Aorta (tissue), 5 donors: ENCODE measurements around the gene AKAP6. TPM values are rescaled to one million over a fixed set of nuclear protein-coding genes. Genes with fewer than 3 reads are reported as not detected.

Source experiments
- ATAC-seq: fragments of 200-7000 bp; cut with Tn5 transposase; one replicate; pipeline ENCODE4 v1.9.1; 2022; ENCODE audit warnings: moderate library complexity; ENCODE audit not compliant: low FRiP score
- DNase-seq, 2 donors: peaks; one replicate each; pipeline ENCODE4 v3.0.0-alpha.2; 2020
- H3K27ac ChIP-seq, 2 donors: one replicate each; pipeline ENCODE4 v1.5.1; 2013; ENCODE audit warnings: low read length in 2 of 2, mild to moderate bottlenecking in 2 of 2, moderate library complexity in 2 of 2, control low read depth in 1 of 2, inconsistent platforms in 1 of 2, low read depth in 1 of 2
- H3K27me3 ChIP-seq, 2 donors: one replicate each; pipeline ENCODE4 v1.6.1; 2013; ENCODE audit warnings: control low read depth in 1 of 2, low read length in 1 of 2, mild to moderate bottlenecking in 1 of 2, moderate library complexity in 1 of 2; ENCODE audit not compliant: insufficient read depth in 2 of 2, control insufficient read depth in 1 of 2
- H3K36me3 ChIP-seq, 2 donors: one replicate each; pipeline ENCODE4 v1.6.1; 2013; ENCODE audit warnings: control low read depth in 1 of 2, low read length in 1 of 2, mild to moderate bottlenecking in 1 of 2; ENCODE audit not compliant: insufficient read depth in 2 of 2, control insufficient read depth in 1 of 2
- H3K4me1 ChIP-seq, 2 donors: one replicate each; pipeline ENCODE4 v1.6.1; 2013; ENCODE audit warnings: low read length in 2 of 2, control low read depth in 1 of 2, mild to moderate bottlenecking in 1 of 2, moderate library complexity in 1 of 2; ENCODE audit not compliant: insufficient read depth in 2 of 2, control insufficient read depth in 1 of 2
- H3K4me3 ChIP-seq, 2 donors: one replicate each; pipeline ENCODE4 v1.5.1; 2013; ENCODE audit warnings: low read length in 2 of 2, control low read depth in 1 of 2, mild to moderate bottlenecking in 1 of 2
- H3K9me3 ChIP-seq: one replicate; pipeline ENCODE4 v1.6.1; 2013; ENCODE audit warnings: mild to moderate bottlenecking, low read length; ENCODE audit not compliant: control insufficient read depth
- WGBS, 2 donors: extraction: QIAGEN DNeasy Blood & Tissue Kit; methylation state at CpG; one replicate each; pipeline ENCODE4 v1.1.7; 2013; 5-methylcytosine and 5-hydroxymethylcytosine counted together
- intact Hi-C, 2 donors: fragments of 100-400 bp; cut with DNase I; formaldehyde crosslinking; loops; one replicate each; pipeline versions ENCODE4 v1.14.2 to v1.15.0; 2022
- polyA plus RNA-seq, 2 donors: library from polyadenylated mRNA; stranded (reverse); fragments of 200-250 nt; gene quantifications; one replicate each; pipeline ENCODE4 v1.2.3, GENCODE V29; 2013
- total RNA-seq, 2 donors: library from RNA; stranded (reverse); fragmentation: NEBNext Ultra II Directional; extraction: Animal tissue kit (Norgen Biotek cat#: 25700); gene quantifications; one replicate each; pipeline ENCODE4 v1.2.1, GENCODE V29; 2021
- donor health status: healthy with polysubstance abuse.
- donor health status: Bipolar disorder and iron deficiency.
- donor health status: DM: no; HTN: no; CAD: no.
- donor health status: DM: no; HTN: no; CAD: no.
- donor health status: DM: yes; HTN: yes; CAD: no.

Gene AKAP6
- total and polyA plus RNA-seq, 4 donors, result 7.4 to 211 (median 46.6) TPM

GRCh38 chr14:32468955-32469354 is 139.9 kb downstream of the AKAP6 start:
- peaks cover 6 to 21% of the 10 kb centered on the region in 2 donors for H3K4me1 ChIP-seq
- ATAC-seq (peak; percentile 65), DNase-seq (no peak)
- no peaks in the 10 kb centered on the region for H3K27me3 ChIP-seq
- no peak overlapping the region for H3K4me3 ChIP-seq
- WGBS, 2 donors, result 1 to 2% methylated on average over 2 of the region's 2 CpGs
- H3K27ac ChIP-seq, result peak overlapping the region in 1 of 2 donors; percentile 12
- H3K36me3 ChIP-seq, result no peaks in the 10 kb centered on the region
- no peaks in the 10 kb centered on the region for H3K9me3 ChIP-seq
- intact Hi-C loops, result loop anchor here (2.0 to 5.0 kb wide), 2 partner anchors 212 to 392 kb away; partner anchors contain the start of gene ARHGAP5 (in 1 of the 2)

- DNase-seq (no peak), ATAC-seq (no peak)
- no peak overlapping the region for H3K4me3 ChIP-seq
- H3K4me1 ChIP-seq, result peaks cover 6 to 21% of the 10 kb centered on the region in 2 donors
- intact Hi-C loops, result loop anchor here (2.0 to 5.0 kb wide), 5 partner anchors 37 to 393 kb away; partner anchors contain the start of gene ARHGAP5 (in 1 of the 2)
- no peaks in the 10 kb centered on the region for H3K27me3 ChIP-seq
- H3K27ac ChIP-seq, result peak overlapping the region in 1 of 2 donors; percentile 51
- H3K36me3 ChIP-seq, result no peaks in the 10 kb centered on the region
- WGBS, 2 donors, result 8 to 11% methylated on average over 5 of the region's 5 CpGs
- no peaks in the 10 kb centered on the region for H3K9me3 ChIP-seq
Observed at GRCh38 chr14:32469388-32470160, 140.5 kb downstream of the AKAP6 start.

- Histone ChIP-seq H3K27me3 (no peaks in the 10 kb centered on the region), H3K36me3 (no peaks in the 10 kb centered on the region), H3K27ac (peak overlapping the region in 1 of 2 donors; percentile 63), H3K9me3 (no peaks in the 10 kb centered on the region), H3K4me3 (no peak overlapping the region), H3K4me1 (peaks cover 6 to 21% of the 10 kb centered on the region in 2 donors)
- 32 to 37% methylated on average over 4 of the region's 4 CpGs for WGBS, 2 donors
- ATAC-seq (no peak), DNase-seq (no peak)
- intact Hi-C loops, result loop anchor here (5.0 kb wide), 4 partner anchors 38 to 213 kb away; no protein-coding TSS in a partner anchor
Observed at GRCh38 chr14:32470161-32470715, 141.1 kb downstream of the AKAP6 start.

DNA sequence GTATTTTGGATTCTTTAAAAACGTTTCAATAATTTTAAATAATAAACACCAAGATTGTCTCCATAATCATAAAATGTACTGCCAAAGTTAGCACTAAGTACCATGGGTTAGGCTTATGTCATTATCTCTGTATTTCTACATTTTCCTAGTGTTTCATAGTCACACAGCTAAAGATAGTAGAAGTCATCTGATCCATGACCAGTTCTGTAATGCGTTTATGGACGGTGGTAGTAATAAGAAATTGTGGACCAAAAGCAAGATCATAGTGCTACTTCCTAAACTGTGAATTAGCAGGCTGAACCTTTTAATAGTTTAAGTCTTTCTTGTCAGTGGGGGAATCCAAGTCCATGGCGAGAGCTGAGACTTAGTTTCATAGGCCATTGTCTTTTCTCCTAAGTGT is 142.1 kb downstream of the AKAP6 start:
- Histone ChIP-seq H3K9me3 (no peaks in the 10 kb centered on the region), H3K27ac (peak overlapping the region in 1 of 2 donors; percentile 82), H3K36me3 (no peaks in the 10 kb centered on the region), H3K4me1 (peaks cover 6 to 21% of the 10 kb centered on the region in 2 donors), H3K4me3 (no peak overlapping the region), H3K27me3 (no peaks in the 10 kb centered on the region)
- intact Hi-C loops, result loop anchor here (5.0 kb wide), 4 partner anchors 39 to 214 kb away; no protein-coding TSS in a partner anchor
- ATAC-seq (no peak), DNase-seq (no peak)
- 39 to 40% methylated on average over 4 of the region's 4 CpGs for WGBS, 2 donors

- no peak for ATAC-seq
- no peaks in the 10 kb centered on the region for H3K36me3 ChIP-seq
- 79 to 81% methylated on average over 1 of the region's 1 CpG for WGBS, 2 donors
- DNase-seq, result no peak
- peaks cover 6 to 27% of the 10 kb centered on the region in 2 donors for H3K4me1 ChIP-seq
- H3K27me3 ChIP-seq, result no peaks in the 10 kb centered on the region
- intact Hi-C loops, result loop anchor here (5.0 kb wide), 4 partner anchors 40 to 215 kb away; no protein-coding TSS in a partner anchor
- no peak overlapping the region for H3K4me3 ChIP-seq
- H3K27ac ChIP-seq, result peak overlapping the region; percentile 73 to 82
- H3K9me3 ChIP-seq, result no peaks in the 10 kb centered on the region
Observed at GRCh38 chr14:32472076-32472475, 143.0 kb downstream of the AKAP6 start.

DNA sequence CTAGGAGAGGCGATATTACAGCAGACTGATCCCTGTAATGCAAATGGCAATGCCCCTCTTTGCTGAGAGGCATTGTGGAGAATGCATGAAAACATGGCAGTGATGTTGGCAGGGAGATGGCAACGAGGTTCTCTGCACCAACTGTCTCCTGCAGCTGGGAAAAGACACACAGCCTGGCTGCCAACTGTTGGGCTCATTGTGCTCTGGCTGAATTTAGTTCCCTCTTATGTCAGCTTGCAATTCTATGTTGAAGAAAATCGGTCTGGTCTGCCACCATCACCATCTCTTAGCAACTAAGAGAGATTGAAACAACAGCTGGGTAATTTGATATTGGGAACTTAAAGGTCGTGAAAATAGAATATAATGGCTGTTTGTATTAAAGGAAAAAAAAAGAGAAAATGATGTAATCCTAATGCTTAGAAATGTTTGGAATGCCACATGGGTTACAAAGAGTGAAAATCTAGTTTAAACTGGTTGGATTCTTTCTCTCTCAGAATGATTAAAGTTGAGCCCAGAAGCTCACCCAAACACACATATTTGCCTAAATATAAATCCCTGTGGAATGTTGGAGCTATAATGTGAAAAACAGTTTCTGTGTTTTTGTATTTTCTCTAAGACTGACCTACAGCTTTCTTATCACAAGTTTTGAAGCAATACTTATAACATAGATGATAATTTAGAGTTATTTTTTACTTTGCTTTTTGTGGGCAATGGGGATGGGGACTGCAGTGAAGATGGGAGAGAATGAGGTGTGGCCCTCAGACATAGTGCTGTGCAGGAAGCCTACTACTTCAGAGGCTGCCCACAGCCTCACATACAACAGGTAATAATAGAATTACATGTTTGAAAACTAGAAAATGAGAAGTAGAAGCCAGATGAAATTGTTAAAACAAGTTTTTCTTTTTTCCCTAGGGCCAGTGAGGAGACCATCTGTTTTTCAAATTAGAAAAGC is 143.7 kb downstream of the AKAP6 start:
- no peak for DNase-seq
- H3K9me3 ChIP-seq, result no peaks in the 10 kb centered on the region
- no peaks in the 10 kb centered on the region for H3K27me3 ChIP-seq
- H3K4me3 ChIP-seq, result no peak overlapping the region
- H3K27ac ChIP-seq, result peak overlapping the region; percentile 82 to 83
- H3K4me1 ChIP-seq, result peaks cover 5 to 33% of the 10 kb centered on the region in 2 donors
- no peak for ATAC-seq
- intact Hi-C loops, result loop anchor here (5.0 kb wide), 4 partner anchors 40 to 215 kb away; no protein-coding TSS in a partner anchor
- H3K36me3 ChIP-seq, result no peaks in the 10 kb centered on the region
- 17 to 19% methylated on average over 4 of the region's 4 CpGs for WGBS, 2 donors

DNA sequence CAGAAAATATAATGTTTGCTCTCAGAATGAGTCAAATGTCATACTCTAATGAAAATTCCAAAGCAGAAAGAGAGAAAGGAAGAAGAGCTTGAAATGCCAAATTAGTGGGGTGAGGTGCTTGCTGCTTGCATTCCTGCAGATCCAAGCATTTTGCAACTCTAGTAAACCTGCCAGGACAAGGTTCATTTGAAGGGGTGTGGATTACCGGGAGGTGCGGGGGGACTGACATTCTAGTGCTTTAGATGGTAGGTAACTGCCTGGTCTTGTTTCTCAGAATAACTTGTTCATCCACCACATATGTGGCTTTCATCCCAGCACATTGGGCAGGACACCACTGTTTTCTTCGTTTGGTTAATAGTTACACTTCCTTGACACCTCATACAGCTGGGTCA is 144.4 kb downstream of the AKAP6 start:
- WGBS, 2 donors, result 6 to 9% methylated on average over 3 of the region's 3 CpGs
- ATAC-seq, result peak; percentile 36
- no peak overlapping the region for H3K4me3 ChIP-seq
- H3K4me1 ChIP-seq, result peaks cover 5 to 31% of the 10 kb centered on the region in 2 donors
- H3K36me3 ChIP-seq, result no peaks in the 10 kb centered on the region
- intact Hi-C loops, result loop anchor here (5.0 kb wide), 4 partner anchors 39 to 216 kb away; no protein-coding TSS in a partner anchor
- peak in 1 of 2 donors; percentile 72 for DNase-seq
- H3K9me3 ChIP-seq, result no peaks in the 10 kb centered on the region
- no peaks in the 10 kb centered on the region for H3K27me3 ChIP-seq
- H3K27ac ChIP-seq, result peak overlapping the region; percentile 49 to 84
